ENCODE data around the gene ACAP1. TPM values are rescaled to one million over a fixed set of nuclear protein-coding genes. Genes with fewer than 3 reads are reported as not detected.

ACAP1 gene
- total RNA-seq, 1 experiment from 2014 or later = 0.12 TPM

- DNase-seq (ENCODE audit: low read depth) = no peak
Measured at GRCh38 chr17:7384489-7385081, 48.3 kb downstream of the ACAP1 start.

- DNase-seq (ENCODE audit: low read depth) = no peak
Measured at GRCh38 chr17:7388856-7389255, 52.5 kb downstream of the ACAP1 start.

- no peak for DNase-seq (ENCODE audit: low read depth)
Measured at GRCh38 chr17:7389924-7390910, 53.9 kb downstream of the ACAP1 start.

GRCh38 chr17:7391307-7391706 lies 55.0 kb downstream of the ACAP1 start:
- DNase-seq (ENCODE audit: low read depth) = no peak

GRCh38 chr17:7392696-7393612 lies 56.6 kb downstream of the ACAP1 start:
- DNase-seq (ENCODE audit: low read depth) = no peak

- DNase-seq (ENCODE audit: low read depth) = peak; percentile 14
Measured at GRCh38 chr17:7393613-7394451, 57.5 kb downstream of the ACAP1 start.

GRCh38 chr17:7394452-7395191 lies 58.3 kb downstream of the ACAP1 start, which contains the start of gene PLSCR3:
Gene PLSCR3, minus strand, starts transcription at chr17:7394525. Its CDS starts 415 bp downstream, at chr17:7394110.
- peak; percentile 88 for DNase-seq (ENCODE audit: low read depth)

- no peak for DNase-seq (ENCODE audit: low read depth)
Measured at GRCh38 chr17:7396147-7396546, 59.8 kb downstream of the ACAP1 start.

GRCh38 chr17:7398612-7399011 lies 62.3 kb downstream of the ACAP1 start:
- DNase-seq (ENCODE audit: low read depth) = no peak

Other genes with a start within 250 kb of the ACAP1 start
- gene ASGR2, start 221.7 kb upstream of the ACAP1 start, total RNA-seq (2014; rRNA removed; shearing (Covaris generic)) = not detected in 2 replicates
- not detected in 2 replicates for gene ASGR1, start 157.2 kb upstream of the ACAP1 start, total RNA-seq (2014; rRNA removed; shearing (Covaris generic))
- 6.5 and 6.6 TPM in 2 replicates for gene DLG4, start 116.7 kb upstream of the ACAP1 start, total RNA-seq (2014; rRNA removed; shearing (Covaris generic))
- 287 and 295 TPM in 2 replicates for gene ACADVL, start 116.6 kb upstream of the ACAP1 start, total RNA-seq (2014; rRNA removed; shearing (Covaris generic))
- gene DVL2, start 102.0 kb upstream of the ACAP1 start, total RNA-seq (2014; rRNA removed; shearing (Covaris generic)) = 24.6 and 25.0 TPM in 2 replicates
- 24.7 and 40.3 TPM in 2 replicates for gene PHF23, start 97.1 kb upstream of the ACAP1 start, total RNA-seq (2014; rRNA removed; shearing (Covaris generic))
- gene GABARAP, start 94.1 kb upstream of the ACAP1 start, total RNA-seq (2014; rRNA removed; shearing (Covaris generic)) = 451 and 468 TPM in 2 replicates
- gene CTDNEP1, start 84.8 kb upstream of the ACAP1 start, total RNA-seq (2014; rRNA removed; shearing (Covaris generic)) = 37.4 and 38.0 TPM in 2 replicates
- gene ELP5, start 84.3 kb upstream of the ACAP1 start, total RNA-seq (2014; rRNA removed; shearing (Covaris generic)) = 23.7 and 28.2 TPM in 2 replicates
- 0.48 and 2.0 TPM in 2 replicates for gene CLDN7, start 74.1 kb upstream of the ACAP1 start, total RNA-seq (2014; rRNA removed; shearing (Covaris generic))
- 0.20 TPM in 1 of 2 replicates, not detected in the other for gene SLC2A4, start 54.8 kb upstream of the ACAP1 start, total RNA-seq (2014; rRNA removed; shearing (Covaris generic))
- gene YBX2, start 41.9 kb upstream of the ACAP1 start, total RNA-seq (2014; rRNA removed; shearing (Covaris generic)) = 0.49 and 0.60 TPM in 2 replicates
- gene EIF5A, start 28.9 kb upstream of the ACAP1 start, total RNA-seq (2014; rRNA removed; shearing (Covaris generic)) = 414 and 526 TPM in 2 replicates
- 92.7 and 97.9 TPM in 2 replicates for gene GPS2, start 21.2 kb upstream of the ACAP1 start, total RNA-seq (2014; rRNA removed; shearing (Covaris generic))
- gene NEURL4, start 7.2 kb upstream of the ACAP1 start, total RNA-seq (2014; rRNA removed; shearing (Covaris generic)) = 3.5 and 4.8 TPM in 2 replicates
- gene KCTD11, start 15.6 kb downstream of the ACAP1 start, total RNA-seq (2014; rRNA removed; shearing (Covaris generic)) = 3.4 and 5.1 TPM in 2 replicates
- not detected in 2 replicates for gene TMEM95, start 18.6 kb downstream of the ACAP1 start, total RNA-seq (2014; rRNA removed; shearing (Covaris generic))
- gene TNK1, start 44.6 kb downstream of the ACAP1 start, total RNA-seq (2014; rRNA removed; shearing (Covaris generic)) = 0.60 and 0.78 TPM in 2 replicates
- 20.8 and 23.2 TPM in 2 replicates for gene PLSCR3, start 58.0 kb downstream of the ACAP1 start, total RNA-seq (2014; rRNA removed; shearing (Covaris generic))
- gene TMEM256, start 67.6 kb downstream of the ACAP1 start, total RNA-seq (2014; rRNA removed; shearing (Covaris generic)) = 177 and 229 TPM in 2 replicates
- 3.7 and 4.2 TPM in 2 replicates for gene NLGN2, start 71.3 kb downstream of the ACAP1 start, total RNA-seq (2014; rRNA removed; shearing (Covaris generic))
- gene SPEM1, start 83.8 kb downstream of the ACAP1 start, total RNA-seq (2014; rRNA removed; shearing (Covaris generic)) = 0.10 TPM in 1 of 2 replicates, not detected in the other
- not detected in 2 replicates for gene SPEM2, start 89.1 kb downstream of the ACAP1 start, total RNA-seq (2014; rRNA removed; shearing (Covaris generic))
- not detected in 2 replicates for gene SPEM3, start 92.3 kb downstream of the ACAP1 start, total RNA-seq (2014; rRNA removed; shearing (Covaris generic))
- gene TMEM102, start 98.9 kb downstream of the ACAP1 start, total RNA-seq (2014; rRNA removed; shearing (Covaris generic)) = 2.9 and 5.5 TPM in 2 replicates
- gene FGF11, start 103.0 kb downstream of the ACAP1 start, total RNA-seq (2014; rRNA removed; shearing (Covaris generic)) = 2.0 and 4.1 TPM in 2 replicates
- 10.4 and 11.9 TPM in 2 replicates for gene CHRNB1, start 108.5 kb downstream of the ACAP1 start, total RNA-seq (2014; rRNA removed; shearing (Covaris generic))
- gene ZBTB4, start 143.1 kb downstream of the ACAP1 start, total RNA-seq (2014; rRNA removed; shearing (Covaris generic)) = 14.3 and 14.8 TPM in 2 replicates
- not detected in 2 replicates for gene SLC35G6, start 144.9 kb downstream of the ACAP1 start, total RNA-seq (2014; rRNA removed; shearing (Covaris generic))
- gene POLR2A, start 147.8 kb downstream of the ACAP1 start, total RNA-seq (2014; rRNA removed; shearing (Covaris generic)) = 15.4 and 22.3 TPM in 2 replicates
- gene TNFSF12, start 212.5 kb downstream of the ACAP1 start, total RNA-seq (2014; rRNA removed; shearing (Covaris generic)) = 8.8 and 9.2 TPM in 2 replicates
- 0.10 and 0.60 TPM in 2 replicates for gene TNFSF13, start 222.2 kb downstream of the ACAP1 start, total RNA-seq (2014; rRNA removed; shearing (Covaris generic))
- 53.5 and 59.0 TPM in 2 replicates for gene SENP3, start 225.4 kb downstream of the ACAP1 start, total RNA-seq (2014; rRNA removed; shearing (Covaris generic))
- 35.3 and 44.1 TPM in 2 replicates for gene CD68, start 243.1 kb downstream of the ACAP1 start, total RNA-seq (2014; rRNA removed; shearing (Covaris generic))
- 166 and 211 TPM in 2 replicates for gene MPDU1, start 247.3 kb downstream of the ACAP1 start, total RNA-seq (2014; rRNA removed; shearing (Covaris generic))

Measured in RPMI7951 (cell line).